GM12878 (cell line): ENCODE results near the gene ST13. TPM values are rescaled to one million over a fixed set of nuclear protein-coding genes. Genes with fewer than 3 reads are reported as not detected.

Experiments
- ATAC-seq: fragments of 200-7000 bp; cut with Tn5 transposase; 3 replicates; pipeline ENCODE4 v1.9.1; 2020; ENCODE audit warnings: mild to moderate bottlenecking, moderate library complexity
- BruUV-seq: library from RNA; stranded (reverse); fragments of 400-500 nt; replicated peaks from 2 replicates; lab custom pipeline; 2021; lab: Mats Ljungman, UMichigan
- CTCF ChIA-PET: fragments of 300-600 bp; sonication (Branson Sonifier 250); formaldehyde crosslinking; extraction: SDS; loops from one replicate; lab custom pipeline; 2021; ENCODE audit warnings: inconsistent platforms; lab: Yijun Ruan, JAX
- POLR2A ChIA-PET: fragments of 350-600 bp; formaldehyde crosslinking; extraction: SDS; loops from one replicate; lab custom pipeline; 2021; ENCODE audit warnings: inconsistent platforms; lab: Charles Lee
- RAD21 ChIA-PET: fragments of 300-600 bp; sonication (Branson Sonifier 250); formaldehyde crosslinking; loops from one replicate; lab custom pipeline; 2023; ENCODE audit warnings: antibody characterized with exemption; ENCODE audit not compliant: unreplicated experiment; lab: Charles Lee
- SMC1A ChIA-PET: fragments of 300-600 bp; sonication (Branson Sonifier 250); formaldehyde crosslinking; loops from one replicate; lab custom pipeline; 2023; ENCODE audit not compliant: unreplicated experiment, uncharacterized antibody; lab: Charles Lee
- DNase-seq: peaks from one replicate; pipeline ENCODE4 v3.0.0-alpha.2; 2011; ENCODE audit warnings: low read depth, low spot score
- FAIRE-seq: peaks from 3 replicates; lab custom pipeline; 2011; peaks lifted over from hg19 to GRCh38; lab: Jason Lieb, UNC
- H2AFZ ChIP-seq: 2 replicates; pipeline ENCODE4 v1.6.0; 2011; ENCODE audit warnings: low read depth, low read length, control low read depth; ENCODE audit not compliant: control insufficient read depth
- H3K27ac ChIP-seq: 2 replicates; pipeline ENCODE4 v1.5.1; 2011; ENCODE audit warnings: control low read depth; ENCODE audit not compliant: control insufficient read depth, insufficient read depth
- H3K27me3 ChIP-seq, 2 experiments: replicated peaks in 1 of 2; 2 replicates each; pipeline versions ENCODE4 v1.6.0 to v1.6.1; 2011; ENCODE audit warnings: low read length in 1 of 2; ENCODE audit not compliant: control insufficient read depth in 2 of 2, insufficient read depth in 2 of 2
- H3K36me3 ChIP-seq, 2 experiments: 2 replicates each; pipeline ENCODE4 v1.5.1; 2011; ENCODE audit warnings: low read length in 1 of 2; ENCODE audit not compliant: control insufficient read depth in 2 of 2, insufficient read depth in 2 of 2
- H3K4me1 ChIP-seq: 2 replicates; pipeline ENCODE4 v1.6.1; 2011; ENCODE audit warnings: mild to moderate bottlenecking, low read length, moderate library complexity, mixed read lengths; ENCODE audit not compliant: control insufficient read depth, insufficient read depth
- H3K4me2 ChIP-seq: 2 replicates; pipeline ENCODE4 v1.6.0; 2011; ENCODE audit warnings: control low read depth; ENCODE audit not compliant: control insufficient read depth, insufficient read depth
- H3K4me3 ChIP-seq: fragments of 200-600 bp; sonication (generic); 2 replicates; pipeline ENCODE4 v1.5.1; 2016
- H3K79me2 ChIP-seq: 2 replicates; pipeline ENCODE4 v1.6.0; 2011; ENCODE audit warnings: low read length; ENCODE audit not compliant: control insufficient read depth, insufficient read depth
- H3K9ac ChIP-seq: 2 replicates; pipeline ENCODE4 v1.8.0; 2011; ENCODE audit warnings: low read length, control low read depth, mixed read lengths; ENCODE audit not compliant: control insufficient read depth, insufficient read depth
- H3K9me3 ChIP-seq: replicated peaks from 3 replicates; pipeline ENCODE4 v1.5.1; 2011; ENCODE audit warnings: mild to moderate bottlenecking, low read length; ENCODE audit not compliant: control insufficient read depth, insufficient read depth
- H4K20me1 ChIP-seq: 2 replicates; pipeline ENCODE4 v1.6.0; 2011; ENCODE audit not compliant: control insufficient read depth, insufficient read depth
- BRCA1 ChIP-seq: IDR thresholded peaks from 2 replicates; pipeline ENCODE4 v1.6.1; 2011; ENCODE audit warnings: low read depth, low read length, improper control_type of control experiment
- MTA3 ChIP-seq: IDR thresholded peaks from 2 replicates; pipeline ENCODE4 v1.6.1; 2012; ENCODE audit warnings: low read length, inconsistent platforms, borderline replicate concordance
- RUNX3 ChIP-seq: IDR thresholded peaks from 2 replicates; pipeline ENCODE4 v1.6.1; 2012; ENCODE audit warnings: low read length, inconsistent platforms
- SUPT20H ChIP-seq: IDR thresholded peaks from 2 replicates; pipeline ENCODE4 v1.6.1; 2011; ENCODE audit warnings: low read depth, mild to moderate bottlenecking, low read length, moderate library complexity, borderline replicate concordance; ENCODE audit not compliant: control insufficient read depth
- WGBS: methylation state at CpG from one replicate; pipeline ENCODE4 v1.1.6; 2016; ENCODE audit warnings: low lambda C conversion rate; ENCODE audit not compliant: insufficient replicate concordance, insufficient coverage; ENCODE audit errors: missing lambda C conversion rate; 5-methylcytosine and 5-hydroxymethylcytosine counted together
- in situ Hi-C: fragments of 300-500 bp; cut with MboI; formaldehyde crosslinking; loops from 9 replicates; pipeline ENCODE4 v1.14.3; 2018; ENCODE audit warnings: mixed read lengths
- intact Hi-C: fragments of 100-400 bp; cut with micrococcal nuclease; formaldehyde crosslinking; loops from one replicate; pipeline ENCODE4 v1.14.2; 2022; ENCODE audit not compliant: unreplicated experiment
- polyA plus RNA-seq, 11 experiments: library from polyadenylated mRNA; depleted of rRNA in 4 of 11; unstranded in 6 of 11; stranded (reverse) in 5 of 11; fragments of >200 nt; fragmentation: Nextera tagmentation in 4 of 11; fragmentation: Illumina TruSeq in 1 of 11; extraction: Ambion mirVana in 4 of 11; extraction: Trizol in 1 of 11; gene quantifications; 1 replicate in 1 of 11; 2 replicates in 10 of 11; pipeline versions ENCODE4 v1.2.1 to v1.2.3, GENCODE V29; 2011 to 2016; ENCODE audit warnings: inconsistent platforms in 2 of 11, missing spikeins in 2 of 11, low read depth in 1 of 11
- total RNA-seq, 4 experiments: library from RNA; depleted of rRNA in 3 of 4; stranded (reverse); fragments of >200 nt in 3 of 4; fragmentation: Illumina TruSeq in 1 of 4; extraction: Trizol in 1 of 4; gene quantifications; 2 replicates each; pipeline versions ENCODE4 v1.2.1 to v1.2.3, GENCODE V29; 2013 to 2021

The ST13 gene
- total and polyA plus RNA-seq, 10 of the 15 experiments (the other 5 are each of a cell fraction or from before 2014, with no cell fraction given), result 52.5 to 286 (median 181) TPM

- intact Hi-C loops (loop anchor here (5.0 kb wide), 1 partner anchor 137 kb away; no protein-coding TSS in a partner anchor), in situ Hi-C loops (no loop called here)
- Histone ChIP-seq H3K4me2 (peak overlapping the region; percentile 93), H3K27me3 (no peaks in the 10 kb centered on the region), H4K20me1 (no peaks in the 10 kb centered on the region), H3K79me2 (peaks cover 41% of the 10 kb centered on the region), H3K9me3 (no peaks in the 10 kb centered on the region), H3K4me3 (peak overlapping the region; percentile 89), H3K9ac (peak overlapping the region; percentile 68), H3K27ac (peak overlapping the region; percentile 64), H2AFZ (peak overlapping the region; percentile 94), H3K36me3 (peaks cover 0 to 9% of the 10 kb centered on the region in 2 experiments; a peak in 1 of 4 replicates), H3K4me1 (no peaks in the 10 kb centered on the region)
- 6% methylated on average over 4 of the region's 4 CpGs for WGBS
- no peak for TF ChIP-seq SUPT20H
- TF ChIP-seq RUNX3, result 0 out of 2 replicates have a peak, but pooled peaks have one; percentile 3
- TF ChIP-seq MTA3, result 0 out of 2 replicates have a peak, but pooled peaks have one; percentile 8
- no peak for TF ChIP-seq BRCA1
- ChIA-PET SMC1A (interaction anchor here (1.0 to 2.0 kb wide), 3 partner anchors 17 to 79 kb away, joined by 3 to 6 read pairs (median 3); no protein-coding TSS in a partner anchor), RAD21 (interaction anchor here (0.7 kb wide), 1 partner anchor 79 kb away, joined by 4 read pairs; no protein-coding TSS in a partner anchor), POLR2A (interaction anchor here (4.6 kb wide), 1 partner anchor 35 kb away, joined by 41 read pairs; the partner anchor contains the start of genes ST13 and XPNPEP3), CTCF (interaction anchor here (0.6 to 4.1 kb wide), 6 partner anchors 11 to 137 kb away, joined by 3 to 18 read pairs (median 3); partner anchors contain the start of genes ST13 and XPNPEP3)
- FAIRE-seq (no peak), DNase-seq (no peak), ATAC-seq (no peak)
- BruUV-seq, result TSS peak; percentile 66
Measured at GRCh38 chr22:40819599-40820140, 36.8 kb downstream of the ST13 start.
